Stimulated activated naive CD8-positive, alpha-beta T cell treated with anti-CD3 and anti-CD28 coated beads, Interleukin-15, Interleukin-2, amounts not matched to agents 100 U/mL and 50 U/mL, for 24 hours (primary cell): ENCODE results near the gene IRAK1.

ENCODE experiments used
- ATAC-seq: fragments of 150-1000 bp; cut with Tn5 transposase; one replicate; pipeline ENCODE4 v1.10.0; 2021
- DNase-seq: peaks from one replicate; pipeline ENCODE4 v3.0.0; 2021

Gene IRAK1

DNA sequence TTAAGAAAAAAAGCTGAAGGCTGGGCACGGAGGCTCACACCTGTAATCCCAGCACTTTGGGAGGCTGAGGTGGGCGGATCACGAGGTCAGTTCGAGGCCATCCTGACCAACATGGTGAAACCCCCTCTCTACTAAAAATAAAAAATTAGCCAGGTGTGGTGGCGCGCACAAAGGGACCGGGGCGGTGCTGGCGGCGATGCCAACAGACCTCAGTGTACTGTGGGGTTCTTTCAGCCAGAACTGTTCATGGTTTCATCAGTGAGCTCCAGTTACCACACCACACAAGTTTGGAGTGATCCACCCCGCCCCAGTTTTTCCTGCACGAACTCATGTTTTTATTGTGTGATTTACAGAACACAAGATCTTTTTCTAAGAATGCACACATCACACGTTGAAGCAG lies 21.2 kb upstream of the IRAK1 start:
- DNase-seq = no peak
- ATAC-seq = no peak

DNA sequence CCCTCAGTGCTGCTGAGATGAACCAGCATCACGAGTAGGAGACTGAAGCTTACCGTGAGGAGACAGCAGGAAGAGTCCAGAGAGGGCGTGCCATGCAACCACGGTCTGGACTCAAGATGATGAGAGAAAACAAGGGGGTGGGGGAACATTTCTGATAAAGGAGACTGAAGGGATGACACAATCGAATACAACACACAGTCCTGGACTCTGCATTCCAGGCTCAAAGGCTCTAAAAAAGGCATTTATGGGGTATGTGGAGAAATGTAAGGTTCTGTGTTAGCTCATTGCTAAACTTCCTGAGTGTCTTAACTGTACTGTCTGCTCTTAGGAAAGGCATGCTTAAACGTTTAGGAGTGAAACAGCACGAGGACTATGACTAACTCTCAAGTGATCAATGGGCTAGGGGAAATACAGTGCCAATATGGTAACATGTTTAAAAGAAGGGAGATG lies 20.6 kb upstream of the IRAK1 start:
- no peak for DNase-seq
- peak; percentile 72 for ATAC-seq

DNA sequence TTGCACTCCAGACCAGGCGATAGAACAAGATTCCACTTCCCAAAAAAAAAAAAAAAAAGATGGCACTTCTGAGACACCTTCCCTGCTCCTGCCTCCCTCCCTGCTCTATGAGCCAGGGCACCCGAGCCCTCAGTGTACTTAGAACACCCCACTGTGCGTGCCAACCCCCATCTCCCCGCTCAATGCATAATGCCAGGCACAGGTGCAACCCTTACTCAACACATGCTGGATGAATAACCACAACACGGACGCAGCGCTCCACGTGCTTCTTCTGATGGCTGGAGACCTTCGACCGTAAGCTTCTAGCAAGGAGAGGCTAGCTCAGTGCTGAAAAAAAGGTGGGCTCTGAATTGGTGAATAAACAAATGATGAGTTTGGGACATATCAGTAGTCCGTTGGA lies 19.9 kb upstream of the IRAK1 start:
- DNase-seq = no peak
- ATAC-seq = no peak

DNA sequence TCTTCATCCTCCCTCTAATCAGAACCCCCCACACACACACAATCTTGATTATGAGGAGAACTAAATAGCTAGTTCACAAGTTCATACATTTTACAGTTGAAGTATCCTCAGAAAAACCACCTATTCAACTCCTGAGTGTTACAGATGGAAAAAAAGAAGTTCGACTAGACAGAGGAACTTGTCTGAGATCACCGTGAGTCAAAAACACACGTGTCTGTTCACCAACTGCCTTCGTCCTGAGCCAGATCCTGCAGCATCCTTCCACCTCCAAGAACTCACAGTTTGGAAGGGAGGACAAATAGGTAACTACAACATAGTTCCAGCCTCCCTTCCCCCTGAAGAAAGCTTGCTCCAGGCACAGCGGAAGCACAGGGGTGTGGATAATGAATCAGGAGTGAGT lies 19.0 kb upstream of the IRAK1 start:
- ATAC-seq (no peak), DNase-seq (no peak)

DNA sequence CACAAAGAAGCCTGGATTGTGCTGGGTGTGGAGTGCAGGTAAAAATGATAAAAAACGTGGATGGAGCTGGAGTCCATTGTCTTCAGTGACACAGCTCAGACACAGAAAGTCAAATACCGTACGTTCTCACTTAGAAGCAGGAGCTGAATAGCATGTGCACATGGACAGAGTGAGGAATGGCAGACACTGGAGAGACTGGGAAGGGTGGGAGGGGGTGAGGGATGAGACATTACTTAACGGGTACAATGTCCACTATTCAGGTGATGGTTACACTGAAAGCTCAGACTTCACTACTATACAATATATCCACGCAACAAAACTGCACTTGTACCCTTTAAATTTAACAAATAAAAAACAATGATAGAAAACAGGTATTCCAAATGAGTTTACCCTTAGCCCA lies 18.1 kb upstream of the IRAK1 start:
- no peak for ATAC-seq
- no peak for DNase-seq

DNA sequence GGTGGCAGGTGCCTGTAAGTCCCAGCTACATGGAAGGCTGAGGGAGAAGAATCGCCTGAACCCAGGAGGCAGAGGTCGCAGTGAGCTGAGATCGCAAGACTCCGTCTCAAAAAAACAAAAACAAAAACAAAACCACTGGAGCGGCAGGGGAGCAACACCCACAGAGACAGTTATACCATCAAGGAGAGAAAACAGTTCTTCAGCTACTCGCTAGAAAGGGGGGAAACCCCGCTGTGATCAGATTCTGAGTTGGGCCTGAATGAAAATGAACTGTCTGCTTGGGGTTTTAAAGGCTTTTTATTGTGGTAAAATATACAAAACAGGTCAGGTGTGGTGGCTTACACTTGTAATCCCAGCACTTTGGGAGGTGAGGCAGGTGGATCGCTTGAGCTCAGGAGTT lies 16.8 kb upstream of the IRAK1 start:
- no peak for DNase-seq
- ATAC-seq = no peak

DNA sequence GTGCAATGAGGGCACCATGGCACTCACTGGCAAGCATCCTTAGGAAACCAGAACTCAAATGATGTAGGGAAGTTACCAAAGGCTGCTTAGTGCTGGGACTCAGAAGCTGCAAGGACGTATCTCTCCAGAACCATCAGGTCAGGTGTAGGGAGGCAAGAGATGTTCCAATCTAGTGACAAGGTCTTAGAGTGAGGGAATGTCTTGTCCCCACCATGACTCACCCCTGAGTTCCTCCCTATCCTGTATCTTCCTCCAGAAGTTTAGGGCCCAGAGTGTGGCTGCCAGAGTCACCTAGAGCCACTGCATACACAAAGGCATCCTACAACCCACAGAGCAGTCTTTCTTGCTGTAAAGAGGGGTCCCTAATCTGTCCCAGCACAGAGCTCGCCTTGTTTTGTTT lies 14.1 kb upstream of the IRAK1 start:
- no peak for DNase-seq
- no peak for ATAC-seq

DNA sequence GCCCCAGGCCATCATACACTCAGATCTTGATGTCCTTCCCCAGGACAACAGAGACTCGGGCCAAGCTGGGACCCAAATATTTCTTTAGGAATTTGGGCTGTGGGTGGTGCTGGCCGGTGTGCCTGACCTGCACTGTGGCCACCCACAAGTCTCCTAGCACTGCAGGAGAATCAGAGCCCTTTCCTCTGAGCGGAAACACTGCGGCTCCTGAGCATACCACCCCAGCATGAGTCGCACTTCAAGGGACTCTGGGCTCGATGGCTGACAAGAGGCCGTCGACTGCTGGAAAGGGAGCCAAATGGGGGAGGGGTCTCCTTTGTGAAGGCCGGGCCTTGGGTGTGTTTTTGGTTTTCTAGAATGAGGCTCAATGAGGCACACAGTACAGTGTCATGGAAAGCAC lies 13.0 kb upstream of the IRAK1 start:
- DNase-seq (no peak), ATAC-seq (no peak)

DNA sequence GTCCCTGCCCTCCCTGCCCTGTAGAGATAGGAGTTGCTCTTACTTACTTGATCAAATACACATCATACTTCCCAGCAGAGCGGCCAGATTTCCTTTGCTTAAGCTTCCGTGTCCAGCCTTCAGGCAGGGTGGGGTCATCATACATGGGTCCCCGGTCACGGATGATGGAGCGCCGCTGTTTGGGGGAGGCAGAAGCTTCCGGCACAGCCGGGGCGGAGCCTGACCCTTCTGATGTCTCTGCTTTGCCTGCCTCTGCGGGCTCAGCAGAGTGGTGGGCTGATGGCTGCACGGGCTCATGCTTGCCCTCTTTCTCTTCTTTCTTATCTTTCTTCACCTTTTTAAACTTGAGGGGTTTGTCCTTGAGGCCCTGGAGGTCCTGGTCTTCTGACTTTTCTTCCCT lies 12.5 kb upstream of the IRAK1 start:
- ATAC-seq (no peak), DNase-seq (no peak)

DNA sequence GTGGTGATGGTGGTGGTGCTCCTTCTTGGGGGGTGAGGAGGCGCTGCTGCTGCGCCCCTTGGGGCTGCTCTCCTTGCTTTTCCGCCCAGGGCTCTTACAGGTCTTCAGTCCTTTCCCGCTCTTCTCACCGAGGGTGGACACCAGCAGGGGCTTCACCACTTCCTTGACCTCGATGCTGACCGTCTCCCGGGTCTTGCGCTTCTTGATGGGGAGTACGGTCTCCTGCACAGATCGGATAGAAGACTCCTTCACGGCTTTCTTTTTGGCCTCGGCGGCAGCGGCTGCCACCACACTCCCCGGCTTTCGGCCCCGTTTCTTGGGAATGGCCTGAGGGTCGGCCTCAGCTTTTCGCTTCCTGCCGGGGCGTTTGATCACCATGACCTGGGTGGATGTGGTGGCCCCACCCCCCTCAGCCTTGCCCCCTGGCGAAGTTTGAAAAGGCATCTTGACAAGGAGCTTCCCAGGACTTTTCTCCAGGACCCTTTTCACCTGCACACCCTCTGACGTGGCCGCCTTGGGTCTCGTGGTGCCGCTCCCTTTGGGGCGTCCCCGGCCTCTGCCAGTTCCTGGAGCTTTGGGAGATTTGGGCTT lies 11.1 kb upstream of the IRAK1 start:
- ATAC-seq (no peak), DNase-seq (no peak)

DNA sequence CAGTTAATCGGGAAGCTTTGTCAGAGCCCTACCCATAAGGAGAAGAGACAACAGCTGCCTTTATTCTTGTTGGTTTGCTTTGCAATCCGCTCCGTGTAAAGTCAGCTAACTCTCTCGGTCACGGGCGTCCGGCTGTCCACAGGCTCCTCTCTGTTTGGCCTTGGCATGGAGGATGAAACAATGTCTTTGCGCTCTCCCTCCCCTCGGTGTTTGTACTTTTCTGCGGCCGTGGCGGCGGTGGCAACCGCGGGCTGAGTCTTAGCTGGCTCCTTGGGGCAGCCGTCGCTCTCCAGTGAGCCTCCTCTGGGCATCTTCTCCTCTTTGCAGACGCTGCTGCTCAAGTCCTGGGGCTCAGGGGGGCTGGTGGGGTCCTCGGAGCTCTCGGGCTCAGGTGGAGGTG lies 10.6 kb upstream of the IRAK1 start:
- no peak for ATAC-seq
- DNase-seq = no peak

DNA sequence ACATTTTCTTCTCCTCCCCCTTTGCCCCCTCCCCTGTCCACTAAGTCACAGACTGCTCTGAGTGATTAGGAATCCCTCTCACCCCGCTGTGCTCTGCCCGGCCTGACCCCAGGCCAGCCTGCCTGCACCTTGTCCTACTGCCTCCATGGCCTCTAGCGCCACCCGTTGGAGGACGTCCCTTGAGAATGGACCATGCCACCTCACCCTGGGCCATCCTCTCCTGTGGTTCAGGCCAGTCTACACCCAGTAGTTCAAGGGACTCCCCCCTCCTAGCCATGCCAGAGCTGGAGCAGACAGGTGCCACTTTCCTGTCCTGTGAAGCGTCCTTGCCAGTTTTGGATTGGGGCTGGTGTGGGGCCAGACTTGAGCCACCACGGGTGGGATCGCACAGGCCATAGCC lies 9.7 kb upstream of the IRAK1 start:
- ATAC-seq = no peak
- DNase-seq = no peak

DNA sequence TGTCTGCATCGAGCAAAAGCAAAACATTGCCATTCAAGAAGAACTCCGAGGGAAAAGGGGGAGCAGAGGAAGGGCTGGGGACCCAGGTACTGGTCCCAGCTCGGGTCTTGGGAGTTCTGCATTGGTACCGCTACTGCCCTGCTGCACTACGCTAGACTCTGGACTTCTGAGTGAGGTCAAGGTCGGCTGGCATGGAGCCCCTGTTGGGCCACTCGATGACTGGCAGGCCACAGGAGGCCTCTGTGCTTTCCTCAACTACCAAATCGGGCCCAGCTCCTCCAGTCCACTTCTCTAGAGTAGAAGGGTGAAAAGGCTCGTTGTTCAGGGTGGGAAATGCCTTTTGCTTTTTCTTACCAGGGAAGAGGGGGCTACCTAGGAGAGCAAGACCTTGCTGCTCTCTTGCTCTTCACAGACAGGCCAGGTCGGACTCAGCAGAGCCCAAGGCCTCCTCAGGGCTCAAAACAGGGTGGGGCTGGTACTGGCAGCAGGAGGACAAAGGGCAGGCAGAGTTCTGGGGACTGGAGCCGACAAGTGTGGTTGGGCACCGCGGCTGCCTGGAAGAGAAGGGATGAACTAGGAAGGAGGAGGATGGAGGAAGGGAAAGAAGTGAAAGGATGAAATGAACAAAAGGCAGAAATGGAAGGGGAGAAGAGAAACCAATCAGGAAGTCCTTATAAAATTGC lies 8.9 kb upstream of the IRAK1 start:
- DNase-seq (no peak), ATAC-seq (no peak)

DNA sequence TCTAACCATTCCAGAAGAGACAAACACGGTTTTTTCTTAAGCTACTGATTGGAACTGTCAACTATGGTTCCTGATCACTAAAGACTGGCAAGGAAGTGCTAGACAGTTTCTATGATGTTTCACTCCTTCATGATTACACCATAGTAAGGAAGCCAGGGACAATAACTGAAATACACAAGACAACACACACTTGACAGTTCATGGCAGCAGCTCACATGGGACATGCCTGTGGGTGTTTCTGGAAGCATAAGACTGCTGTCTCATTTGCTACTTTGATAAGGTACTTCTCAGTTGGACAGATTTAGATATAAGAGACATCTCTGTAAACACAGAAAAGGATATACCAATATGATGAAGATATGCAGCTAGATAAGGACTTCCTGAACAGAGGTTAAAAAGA lies 8.3 kb upstream of the IRAK1 start:
- ATAC-seq (no peak), DNase-seq (no peak)

DNA sequence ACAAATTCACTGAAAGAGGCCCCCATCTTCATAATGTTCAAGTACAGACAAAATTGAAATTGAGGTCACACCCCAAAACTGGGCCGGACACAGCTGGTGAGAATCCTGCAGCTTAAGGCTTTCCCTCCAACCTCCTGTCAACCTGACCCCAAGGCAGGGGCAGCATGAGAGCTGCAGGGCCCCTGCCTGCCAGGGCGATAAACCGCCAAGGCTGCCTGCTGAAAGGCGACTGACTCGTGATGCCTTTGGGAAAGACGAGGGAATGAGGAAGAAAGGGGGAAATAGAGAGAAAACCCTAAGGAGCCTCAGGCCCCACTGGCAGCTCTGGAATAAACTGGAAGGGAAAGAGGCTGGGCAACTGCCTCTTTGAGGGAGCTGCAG lies 7.3 kb upstream of the IRAK1 start:
- ATAC-seq (no peak), DNase-seq (no peak)

DNA sequence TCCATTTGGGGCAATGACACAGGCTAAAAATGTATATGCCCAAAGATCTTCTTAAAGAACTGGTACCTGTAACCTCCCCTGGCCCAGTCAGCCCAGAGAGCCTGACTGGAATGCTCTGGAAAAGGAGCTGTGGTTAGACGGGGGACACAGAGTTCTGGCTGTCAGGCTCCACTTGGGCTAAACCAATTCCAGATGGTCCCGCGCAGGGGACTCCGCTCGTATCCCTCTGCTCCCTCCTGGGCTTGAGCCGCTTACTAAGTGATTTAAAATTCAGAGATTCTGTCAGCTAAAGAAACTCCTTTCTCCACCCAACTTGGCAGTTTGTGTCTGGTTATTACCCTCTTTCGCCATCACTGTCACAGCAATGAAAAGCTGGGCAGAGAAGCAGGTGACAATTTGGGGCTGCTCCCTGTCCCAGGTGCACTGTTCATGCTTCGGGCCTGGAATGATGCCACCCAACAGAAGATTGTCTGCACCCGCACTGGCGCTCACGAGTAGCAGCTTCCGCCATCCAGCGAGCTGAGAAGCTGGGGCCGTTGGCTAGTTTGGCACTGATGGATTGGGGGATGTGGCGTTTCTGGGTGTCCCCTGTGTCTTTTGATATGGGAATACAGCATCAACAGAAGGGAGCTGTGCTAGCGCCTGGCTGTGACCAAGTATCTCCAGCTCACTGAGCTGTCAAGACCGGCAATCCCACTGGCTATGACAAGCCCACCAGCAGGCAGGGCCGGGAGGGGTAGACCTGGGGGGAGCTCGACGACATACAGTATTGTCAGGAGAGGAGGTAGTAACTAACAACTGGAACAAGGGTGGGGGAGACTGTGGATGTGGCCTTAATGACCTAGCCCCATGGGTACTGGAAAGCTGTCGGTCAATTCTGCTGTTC lies 6.7 kb upstream of the IRAK1 start:
- ATAC-seq (no peak), DNase-seq (no peak)

DNA sequence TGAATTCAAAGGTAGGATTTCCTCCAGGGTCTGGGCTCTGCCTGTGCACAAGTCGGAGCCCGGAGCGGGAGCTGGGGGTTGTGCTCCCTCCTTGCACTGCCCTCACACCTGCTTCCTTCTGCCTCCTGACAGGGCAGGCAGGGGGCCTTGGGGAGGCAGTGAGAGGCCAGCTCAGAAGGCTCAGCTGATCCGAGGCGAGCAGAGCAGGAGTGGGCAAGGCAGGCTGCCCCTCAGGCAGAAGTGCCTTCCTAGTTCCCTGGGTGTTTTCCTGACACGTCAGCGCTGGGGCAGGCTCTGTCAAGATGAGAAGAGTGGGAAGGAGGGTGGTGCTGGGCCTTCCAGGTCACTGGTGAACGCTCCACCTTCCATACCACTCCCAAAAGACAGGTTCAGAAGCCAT lies 5.5 kb upstream of the IRAK1 start:
- DNase-seq (no peak), ATAC-seq (no peak)

DNA sequence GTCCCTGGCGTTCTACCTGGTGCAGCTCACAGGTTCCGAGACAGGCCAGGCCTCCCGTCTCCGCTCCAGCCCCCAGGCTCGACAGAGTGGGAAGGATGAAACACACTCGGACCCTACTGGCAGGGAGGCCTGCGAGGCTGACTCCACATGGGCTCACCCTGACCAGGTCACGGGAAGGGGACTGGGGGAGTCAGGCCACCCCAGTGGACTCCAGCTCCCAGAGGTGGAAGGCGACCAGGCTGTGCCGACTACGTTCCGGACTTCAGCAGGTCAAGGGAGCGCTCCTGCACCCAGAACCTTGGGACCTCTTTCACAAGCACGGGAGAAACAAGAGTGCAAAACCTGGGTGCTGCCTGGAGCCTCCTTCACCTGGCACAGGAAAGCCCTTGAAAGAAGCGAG lies 4.6 kb upstream of the IRAK1 start:
- no peak for ATAC-seq

DNA sequence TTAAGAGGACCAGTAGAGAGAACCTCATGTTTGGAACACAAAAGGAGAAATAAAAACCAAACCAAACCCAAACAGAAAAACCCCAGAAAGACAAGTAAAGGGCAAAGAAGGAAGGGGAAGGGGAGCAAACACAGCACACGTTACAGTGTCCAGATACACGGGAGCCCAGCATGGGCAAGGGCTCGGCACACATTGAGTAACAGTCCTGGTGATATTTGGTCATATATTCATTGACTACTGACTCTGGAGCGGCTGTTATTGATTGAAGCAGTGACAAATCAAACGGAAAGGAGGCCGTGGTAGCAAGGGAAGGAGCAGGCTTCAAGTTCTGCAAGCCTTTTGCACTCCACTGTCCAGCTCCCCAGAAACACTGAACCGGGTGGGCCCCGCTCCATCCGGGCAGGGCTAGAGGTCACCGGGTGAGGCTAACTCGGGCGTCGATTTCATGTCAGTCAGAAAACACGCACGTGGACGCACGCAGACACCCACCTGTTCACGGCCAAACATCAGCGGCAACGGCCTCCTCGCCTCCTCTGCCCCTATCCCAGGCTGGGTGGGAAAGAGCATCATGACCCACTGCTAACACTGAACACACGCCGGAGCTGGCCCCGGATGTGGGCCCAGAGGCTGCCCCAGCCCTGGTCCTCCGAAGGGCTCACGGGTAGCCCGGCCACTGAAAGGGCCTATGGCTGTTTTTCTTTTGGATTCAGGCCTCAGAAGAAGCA lies 3.7 kb upstream of the IRAK1 start:
- no peak for DNase-seq
- ATAC-seq = no peak

More for the DNA sequence above, 4.6 kb upstream of the IRAK1 start:
- DNase-seq = no peak

DNA sequence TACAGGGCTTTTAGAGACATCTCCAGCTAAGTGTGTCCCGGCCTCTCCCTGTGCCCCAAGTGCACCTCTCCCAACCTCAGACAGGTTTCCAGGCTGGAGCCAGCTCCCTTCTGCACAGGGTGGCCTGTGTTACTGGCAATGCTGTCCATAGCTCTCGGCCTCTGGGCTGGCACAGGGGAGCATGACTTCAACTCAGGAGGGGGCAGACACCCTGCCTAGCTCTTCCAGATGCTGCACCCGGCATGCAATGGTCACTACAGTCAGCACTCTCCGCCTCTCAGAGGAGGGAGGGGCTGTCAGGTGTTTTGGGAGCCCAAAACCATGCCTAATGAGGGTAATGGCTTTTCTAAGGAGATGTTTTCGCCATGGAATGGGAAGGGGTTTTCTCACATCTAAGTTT lies 2.4 kb upstream of the IRAK1 start:
- ATAC-seq = no peak

DNA sequence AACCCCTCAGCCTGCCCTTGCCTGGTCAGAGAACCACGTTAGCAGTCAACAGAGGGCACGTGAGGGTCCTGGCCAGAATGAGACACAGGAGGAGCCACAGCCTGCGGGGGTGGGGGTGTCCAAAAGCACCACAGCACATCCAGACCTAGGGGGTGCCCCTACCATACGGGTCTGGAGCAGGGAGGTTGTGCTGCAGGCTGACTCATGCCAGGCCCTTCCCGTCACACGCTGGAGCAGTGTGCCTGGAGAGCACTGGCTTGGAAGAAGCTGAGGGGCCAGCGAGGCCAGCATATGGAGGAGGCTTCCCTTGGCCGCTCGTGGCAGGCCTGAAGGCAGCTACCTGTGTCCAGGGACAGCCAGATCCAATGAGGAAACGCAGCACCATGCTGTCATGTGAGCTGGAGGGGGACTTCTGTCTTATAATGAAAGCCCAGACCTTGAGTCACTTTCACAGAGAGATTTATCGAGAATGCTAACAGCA lies 1.5 kb upstream of the IRAK1 start:
- ATAC-seq = peak; percentile 55
- DNase-seq = peak; percentile 45

More for the DNA sequence above, 2.4 kb upstream of the IRAK1 start:
- no peak for DNase-seq

DNA sequence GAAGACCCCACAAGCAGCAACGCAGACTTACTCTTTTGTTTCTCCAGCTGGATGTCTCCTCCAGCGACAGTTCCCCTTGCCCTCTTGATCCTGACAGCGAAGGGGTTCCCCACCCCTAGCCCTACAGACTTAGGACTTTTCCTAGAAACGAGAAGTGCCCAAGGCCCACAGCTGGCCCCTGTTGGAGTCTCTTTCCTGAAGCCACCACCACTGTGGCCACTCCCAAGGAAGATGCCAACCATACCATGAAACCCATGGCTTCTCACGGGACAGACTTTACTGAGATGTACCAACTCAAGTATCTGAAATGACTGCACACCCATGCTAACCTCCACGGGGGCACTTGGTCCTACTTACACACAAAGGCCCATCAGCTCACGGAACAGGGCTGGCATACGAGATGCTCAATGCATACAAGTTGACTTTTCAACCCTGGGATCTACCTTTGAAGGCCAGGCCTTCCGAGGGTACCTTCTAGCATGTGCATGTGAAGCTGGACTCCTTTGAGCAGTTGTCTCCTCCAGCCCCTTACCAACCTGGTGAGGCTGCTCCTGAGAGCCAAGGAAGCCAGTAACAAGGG lies 924 bp upstream of the IRAK1 start:
- ATAC-seq = no peak

More for the DNA sequence above, 924 bp upstream of the IRAK1 start:
- DNase-seq = no peak
